Calu3 (cell line): ENCODE results near the gene ZNF609. TPM values are rescaled to one million over a fixed set of nuclear protein-coding genes. Genes with fewer than 3 reads are reported as not detected.
"Not testable (repeated sequence)": the region's sequence is repeated elsewhere in the genome, so short reads cannot be mapped to it uniquely, and the experiment has no call there.

ENCODE experiments used
- BruUV-seq: library from RNA; stranded (reverse); fragments of 400-500 nt; replicated peaks from 2 replicates; lab custom pipeline; 2021; lab: Mats Ljungman, UMichigan
- CTCF ChIA-PET: fragments of 300-600 bp; sonication (Branson Sonifier 250); formaldehyde crosslinking; loops from one replicate; lab custom pipeline; 2022; ENCODE audit warnings: antibody characterized with exemption; lab: Charles Lee
- DNase-seq: peaks from one replicate; pipeline ENCODE4 v3.0.0; 2022
- H3K27ac Mint-ChIP-seq: one replicate; pipeline ENCODE4 v1.8.0; 2022; ENCODE audit warnings: mixed read lengths; ENCODE audit not compliant: unreplicated experiment
- H3K27me3 Mint-ChIP-seq: one replicate; pipeline ENCODE4 v1.8.0; 2022; ENCODE audit warnings: mixed read lengths; ENCODE audit not compliant: unreplicated experiment
- H3K36me3 Mint-ChIP-seq: one replicate; pipeline ENCODE4 v1.8.0; 2022; ENCODE audit warnings: mild to moderate bottlenecking, moderate library complexity, mixed read lengths; ENCODE audit not compliant: insufficient read depth, unreplicated experiment
- H3K4me1 Mint-ChIP-seq: one replicate; pipeline ENCODE4 v1.8.0; 2022; ENCODE audit warnings: mild to moderate bottlenecking, low read depth, mixed read lengths; ENCODE audit not compliant: unreplicated experiment
- H3K4me3 Mint-ChIP-seq: one replicate; pipeline ENCODE4 v1.8.0; 2022; ENCODE audit warnings: mild to moderate bottlenecking, low read depth, moderate library complexity, mixed read lengths; ENCODE audit not compliant: unreplicated experiment
- H3K9me3 Mint-ChIP-seq: one replicate; pipeline ENCODE4 v1.8.0; 2022; ENCODE audit warnings: low read depth, mixed read lengths; ENCODE audit not compliant: unreplicated experiment
- intact Hi-C: fragments of 100-400 bp; cut with micrococcal nuclease; formaldehyde crosslinking; loops from one replicate; pipeline ENCODE4 v1.10.0; 2022; ENCODE audit not compliant: unreplicated experiment
- total RNA-seq: library from RNA; stranded (reverse); gene quantifications from 2 replicates; pipeline ENCODE4 v1.2.3, GENCODE V29; 2022
- TF ChIP-seq, protein P1 (sequence below): fragments of 200-600 bp; IDR thresholded peaks from one replicate; pipeline ENCODE4 v1.8.0; 2022; ENCODE audit warnings: antibody characterized with exemption; ENCODE audit not compliant: unreplicated experiment

The ZNF609 gene
- total RNA-seq, 1 experiment from 2014 or later = 50.6 TPM

DNA sequence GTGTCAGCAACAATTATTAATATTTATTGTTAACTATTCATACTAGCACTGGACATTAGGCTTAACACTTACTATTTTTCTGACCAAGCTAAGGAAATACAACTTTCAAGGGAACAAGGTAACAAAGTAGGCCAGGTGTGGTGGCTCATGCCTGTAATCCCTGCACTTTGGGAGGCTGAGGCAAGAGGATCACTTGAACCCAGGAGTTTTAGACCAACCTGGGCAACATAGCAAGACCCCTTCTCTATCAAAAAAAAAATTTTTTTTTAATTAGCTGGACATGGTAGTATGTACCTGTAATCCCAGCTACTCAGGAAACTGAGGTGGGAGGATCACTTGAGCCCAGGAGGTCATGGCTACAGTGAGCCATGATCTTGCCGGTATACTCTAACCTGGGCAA, 183.3 kb downstream of the ZNF609 start:
- Mint-ChIP-seq H3K36me3 (peaks cover 14% of the 10 kb centered on the region), H3K27ac (peak overlapping the region; percentile 40), H3K4me1 (peaks cover 29% of the 10 kb centered on the region), H3K27me3 (no peaks in the 10 kb centered on the region), H3K9me3 (no peaks in the 10 kb centered on the region), H3K4me3 (no peak overlapping the region)
- BruUV-seq = no TSS peak
- CTCF ChIA-PET = interaction anchor here (0.7 to 1.8 kb wide), 3 partner anchors 8 to 370 kb away, joined by 3 to 10 read pairs (median 5); no protein-coding TSS in a partner anchor
- no peak for DNase-seq
- TF ChIP-seq, protein P1, sequence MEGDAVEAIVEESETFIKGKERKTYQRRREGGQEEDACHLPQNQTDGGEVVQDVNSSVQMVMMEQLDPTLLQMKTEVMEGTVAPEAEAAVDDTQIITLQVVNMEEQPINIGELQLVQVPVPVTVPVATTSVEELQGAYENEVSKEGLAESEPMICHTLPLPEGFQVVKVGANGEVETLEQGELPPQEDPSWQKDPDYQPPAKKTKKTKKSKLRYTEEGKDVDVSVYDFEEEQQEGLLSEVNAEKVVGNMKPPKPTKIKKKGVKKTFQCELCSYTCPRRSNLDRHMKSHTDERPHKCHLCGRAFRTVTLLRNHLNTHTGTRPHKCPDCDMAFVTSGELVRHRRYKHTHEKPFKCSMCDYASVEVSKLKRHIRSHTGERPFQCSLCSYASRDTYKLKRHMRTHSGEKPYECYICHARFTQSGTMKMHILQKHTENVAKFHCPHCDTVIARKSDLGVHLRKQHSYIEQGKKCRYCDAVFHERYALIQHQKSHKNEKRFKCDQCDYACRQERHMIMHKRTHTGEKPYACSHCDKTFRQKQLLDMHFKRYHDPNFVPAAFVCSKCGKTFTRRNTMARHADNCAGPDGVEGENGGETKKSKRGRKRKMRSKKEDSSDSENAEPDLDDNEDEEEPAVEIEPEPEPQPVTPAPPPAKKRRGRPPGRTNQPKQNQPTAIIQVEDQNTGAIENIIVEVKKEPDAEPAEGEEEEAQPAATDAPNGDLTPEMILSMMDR = no peak
- intact Hi-C loops = no loop called here

- H3K27ac Mint-ChIP-seq, BruUV-seq, intact Hi-C loops, H3K4me3 Mint-ChIP-seq, H3K27me3 Mint-ChIP-seq, H3K9me3 Mint-ChIP-seq, DNase-seq: not testable (repeated sequence)
- H3K36me3 Mint-ChIP-seq = peaks cover 14% of the 10 kb centered on the region
- CTCF ChIA-PET = interaction anchor here (0.5 to 1.8 kb wide), 2 partner anchors 10 to 811 kb away, joined by 3 to 10 read pairs; partner anchors contain the start of gene HERC1
- peaks cover 29% of the 10 kb centered on the region for H3K4me1 Mint-ChIP-seq
Measured at GRCh38 chr15:64644811-64645210, 184.4 kb downstream of the ZNF609 start.

DNA sequence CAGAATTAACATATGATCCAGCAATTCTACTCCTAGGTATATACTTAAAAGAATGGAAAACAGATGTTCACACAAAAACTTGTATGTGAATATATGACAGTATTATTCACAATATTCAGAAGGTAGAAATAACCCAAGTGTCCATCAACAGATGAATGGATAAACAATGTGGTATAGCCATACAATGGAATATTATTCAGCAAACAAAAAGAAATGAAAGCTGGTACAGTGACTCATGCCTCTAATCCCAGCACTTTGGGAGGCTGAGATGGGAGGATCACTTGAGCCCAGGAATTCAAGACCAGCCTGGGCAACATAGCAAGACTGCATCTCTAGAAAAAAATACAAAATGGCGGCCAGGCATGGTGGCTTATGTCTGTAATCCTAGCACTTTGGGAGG, 185.6 kb downstream of the ZNF609 start:
- BruUV-seq = no TSS peak
- DNase-seq = no peak
- Mint-ChIP-seq H3K27me3 (no peaks in the 10 kb centered on the region), H3K9me3 (no peaks in the 10 kb centered on the region), H3K4me1 (peaks cover 20% of the 10 kb centered on the region), H3K36me3 (peaks cover 9% of the 10 kb centered on the region), H3K27ac (no peak overlapping the region), H3K4me3 (no peak overlapping the region)
- intact Hi-C loops = no loop called here
- TF ChIP-seq, protein P1 = no peak
- CTCF ChIA-PET = no interaction called here

GRCh38 chr15:64647367-64647766, 187.0 kb downstream of the ZNF609 start:
- H3K4me1 Mint-ChIP-seq = peaks cover 23% of the 10 kb centered on the region
- H3K27me3 Mint-ChIP-seq = no peaks in the 10 kb centered on the region
- CTCF ChIA-PET = interaction anchor here (2.4 kb wide), 1 partner anchor 12 kb away, joined by 16 read pairs; no protein-coding TSS in a partner anchor
- intact Hi-C loops = no loop called here
- no peak overlapping the region for H3K27ac Mint-ChIP-seq
- no peaks in the 10 kb centered on the region for H3K9me3 Mint-ChIP-seq
- no TSS peak for BruUV-seq
- H3K4me3 Mint-ChIP-seq = no peak overlapping the region
- TF ChIP-seq, protein P1 = no peak
- H3K36me3 Mint-ChIP-seq = peaks cover 9% of the 10 kb centered on the region
- DNase-seq = no peak

DNA sequence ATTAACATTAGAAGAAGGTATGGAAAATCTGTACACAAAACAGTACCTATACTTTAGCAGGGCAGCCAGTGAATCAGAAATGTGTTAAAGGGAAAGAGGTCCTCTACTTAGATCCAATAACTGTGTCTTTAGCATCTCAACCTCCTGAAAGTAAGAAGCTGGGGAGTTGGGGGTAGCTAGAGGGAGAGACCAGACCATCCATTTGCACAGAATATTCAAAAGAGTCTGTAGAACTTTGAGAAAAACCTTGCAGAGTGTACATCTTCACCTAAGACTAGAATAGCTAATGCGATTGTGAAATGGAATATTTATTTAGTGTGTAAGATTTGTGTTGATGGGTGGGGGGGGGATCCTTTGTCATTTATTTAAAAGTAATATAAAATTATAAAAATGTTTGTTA, 190.2 kb downstream of the ZNF609 start:
- Mint-ChIP-seq H3K27me3 (no peaks in the 10 kb centered on the region), H3K9me3 (no peaks in the 10 kb centered on the region), H3K36me3 (no peaks in the 10 kb centered on the region), H3K27ac (no peak overlapping the region), H3K4me3 (no peak overlapping the region), H3K4me1 (peaks cover 10% of the 10 kb centered on the region)
- CTCF ChIA-PET = interaction anchor here (0.6 to 1.8 kb wide), 4 partner anchors 8 to 669 kb away, joined by 3 to 11 read pairs (median 4); no protein-coding TSS in a partner anchor
- BruUV-seq = no TSS peak
- intact Hi-C loops = loop anchor here (5.0 kb wide), 1 partner anchor 223 kb away; no protein-coding TSS in a partner anchor
- TF ChIP-seq, protein P1 = no peak
- DNase-seq = no peak
